Measurements from ENCODE around the gene SUCNR1. TPM values are rescaled to one million over a fixed set of nuclear protein-coding genes. Genes with fewer than 3 reads are reported as not detected.

The SUCNR1 gene
- polyA plus RNA-seq, 1 donor from 2014 or later: not detected

GRCh38 chr3:151919030-151919328 is 45.5 kb downstream of the SUCNR1 start:
- Histone ChIP-seq H3K36me3 (ENCODE audit: insufficient read depth, low read length) (no peaks in the 10 kb centered on the region), H2AFZ (ENCODE audit: low read depth, low read length) (no peak overlapping the region), H3K9me2 (ENCODE audit: insufficient read depth, low read length) (no peaks in the 10 kb centered on the region), H3K27ac (ENCODE audit: low read length) (no peak overlapping the region), H3F3A (ENCODE audit: insufficient read depth, low read length, poor library complexity, severe bottlenecking) (no peaks in the 10 kb centered on the region), H3K9ac (ENCODE audit: low read length) (no peak overlapping the region), H3K9me3 (ENCODE audit: low read length) (no peaks in the 10 kb centered on the region), H3K27me3 (ENCODE audit: insufficient read depth, low read depth, low read length) (no peaks in the 10 kb centered on the region), H3K4me3 (ENCODE audit: low read length) (no peak overlapping the region), H4K20me1 (ENCODE audit: insufficient read depth) (no peaks in the 10 kb centered on the region), H3K79me2 (replicated peaks; ENCODE audit: insufficient read depth, low read length) (no peaks in the 10 kb centered on the region), H3K4me2 (ENCODE audit: low read length) (no peak overlapping the region)
- no peak for TF ChIP-seq RAD21 (conservative IDR thresholded peaks at IDR 0.05)
- TF ChIP-seq TAF1 (IDR thresholded peaks at IDR 0.05; ENCODE audit: low read depth): no peak
- TF ChIP-seq EP300 (conservative IDR thresholded peaks at IDR 0.05; ENCODE audit: poor library complexity, severe bottlenecking): no peak
- TF ChIP-seq EZH2 (IDR thresholded peaks at IDR 0.05; ENCODE audit: borderline replicate concordance, insufficient read depth, low read length, poor library complexity, severe bottlenecking): no peak
- TF ChIP-seq REST (IDR thresholded peaks at IDR 0.05; ENCODE audit: borderline replicate concordance): no peak

- H3K9me3 ChIP-seq (ENCODE audit: low read length): no peaks in the 10 kb centered on the region
- no peak overlapping the region for H3K4me2 ChIP-seq (ENCODE audit: low read length)
- H3K9ac ChIP-seq (ENCODE audit: low read length): no peak overlapping the region
- H2AFZ ChIP-seq (ENCODE audit: low read depth, low read length): no peak overlapping the region
- H3K36me3 ChIP-seq (ENCODE audit: insufficient read depth, low read length): no peaks in the 10 kb centered on the region
- TF ChIP-seq CTCF (IDR thresholded peaks at IDR 0.05; ENCODE audit: poor library complexity, severe bottlenecking) (no peak), RAD21 (conservative IDR thresholded peaks at IDR 0.05) (no peak), TAF1 (IDR thresholded peaks at IDR 0.05; ENCODE audit: low read depth) (no peak), MXI1 (conservative IDR thresholded peaks at IDR 0.05; ENCODE audit: poor library complexity, severe bottlenecking) (no peak), EP300 (conservative IDR thresholded peaks at IDR 0.05; ENCODE audit: poor library complexity, severe bottlenecking) (no peak), SMC3 (conservative IDR thresholded peaks at IDR 0.05; ENCODE audit: poor library complexity) (no peak), EZH2 (IDR thresholded peaks at IDR 0.05; ENCODE audit: borderline replicate concordance, insufficient read depth, low read length, poor library complexity, severe bottlenecking) (no peak), POLR2AphosphoS5 (IDR thresholded peaks at IDR 0.05) (no peak), REST (IDR thresholded peaks at IDR 0.05; ENCODE audit: borderline replicate concordance) (no peak)
- H3F3A ChIP-seq (ENCODE audit: insufficient read depth, low read length, poor library complexity, severe bottlenecking): no peaks in the 10 kb centered on the region
- no peaks in the 10 kb centered on the region for H3K9me2 ChIP-seq (ENCODE audit: insufficient read depth, low read length)
- no peak overlapping the region for H3K27ac ChIP-seq (ENCODE audit: low read length)
- H3K4me3 ChIP-seq (ENCODE audit: low read length): no peak overlapping the region
- no peaks in the 10 kb centered on the region for H3K79me2 ChIP-seq (replicated peaks; ENCODE audit: insufficient read depth, low read length)
- H4K20me1 ChIP-seq (ENCODE audit: insufficient read depth): no peaks in the 10 kb centered on the region
- H3K27me3 ChIP-seq (ENCODE audit: insufficient read depth, low read depth, low read length): no peaks in the 10 kb centered on the region
Measured at GRCh38 chr3:151919446-151919845, 46.0 kb downstream of the SUCNR1 start.
